Activated naive CD4-positive, alpha-beta T cell treated with Interleukin-2 at 50 U/mL for 16 hours (primary cell): ENCODE data around the gene OR2G3.

ENCODE experiments used
- DNase-seq: peaks from one replicate; pipeline ENCODE4 v3.0.0-alpha.2; 2020

OR2G3 gene

DNA sequence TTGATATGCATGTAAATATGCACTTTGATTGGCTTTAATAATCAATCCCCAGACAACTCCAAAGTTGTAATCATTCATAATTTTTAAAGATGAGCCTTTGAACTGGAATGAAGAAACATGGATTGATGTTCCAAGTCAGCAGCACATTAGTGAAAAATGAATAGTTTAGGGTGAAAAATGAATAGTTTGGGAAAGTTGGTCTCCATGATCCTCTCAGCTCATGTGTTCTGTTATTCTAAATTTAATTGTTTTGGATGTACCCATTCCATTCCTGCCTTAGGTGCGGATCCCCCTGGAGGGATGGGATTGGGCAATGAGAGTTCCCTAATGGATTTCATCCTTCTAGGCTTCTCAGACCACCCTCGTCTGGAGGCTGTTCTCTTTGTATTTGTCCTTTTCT lies at the start of gene OR2G3:
Gene OR2G3 (plus strand): TSS at position 301 of the 400 bp plus-strand sequence. CDS start 0 bp downstream, at position 301.
- DNase-seq = no peak

GRCh38 chr1:247557926-247558674 lies 47.3 kb upstream of the OR2G3 start:
- DNase-seq = no peak

DNA sequence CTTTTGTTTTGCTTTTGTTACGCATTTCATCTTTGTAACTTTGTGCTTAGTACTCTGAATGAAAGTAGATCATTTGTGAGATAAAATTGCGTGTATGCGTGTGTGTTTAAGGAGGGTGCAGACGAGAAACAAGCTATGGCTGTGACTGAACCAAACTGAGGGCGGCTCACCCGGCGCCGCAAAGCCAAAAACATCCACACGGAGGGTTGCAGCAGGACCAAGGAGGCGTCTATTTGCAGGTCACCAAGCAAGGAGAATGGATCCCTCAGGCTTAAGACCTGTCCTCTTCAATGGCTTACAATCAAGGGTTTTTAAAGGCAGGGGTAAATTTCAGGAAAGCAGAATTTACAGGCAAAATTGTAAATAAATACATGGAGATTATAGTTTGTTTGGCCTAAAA lies 43.7 kb upstream of the OR2G3 start:
- DNase-seq = no peak

DNA sequence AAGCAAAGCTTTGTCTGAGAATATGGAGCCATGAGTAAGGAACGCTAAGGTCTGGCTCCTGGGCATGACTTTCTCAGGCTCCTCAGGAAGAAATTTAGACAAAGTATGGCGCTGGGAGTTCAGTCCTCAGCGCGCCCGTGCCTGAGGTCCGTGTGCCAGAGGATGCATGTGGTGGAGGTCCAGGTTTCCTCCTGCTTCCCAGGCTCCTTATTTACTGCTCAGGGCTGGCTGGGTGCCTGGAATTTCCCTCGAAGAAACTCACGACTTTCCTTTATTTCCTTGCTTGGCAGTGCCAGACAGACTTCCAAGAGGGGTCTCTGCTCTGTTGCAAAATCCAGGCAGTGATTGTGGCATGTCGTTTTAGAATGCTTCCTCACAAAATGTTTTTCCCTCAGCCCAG lies 43.2 kb upstream of the OR2G3 start:
- no peak for DNase-seq

GRCh38 chr1:247574236-247574635 lies 31.1 kb upstream of the OR2G3 start:
- DNase-seq = no peak

DNA sequence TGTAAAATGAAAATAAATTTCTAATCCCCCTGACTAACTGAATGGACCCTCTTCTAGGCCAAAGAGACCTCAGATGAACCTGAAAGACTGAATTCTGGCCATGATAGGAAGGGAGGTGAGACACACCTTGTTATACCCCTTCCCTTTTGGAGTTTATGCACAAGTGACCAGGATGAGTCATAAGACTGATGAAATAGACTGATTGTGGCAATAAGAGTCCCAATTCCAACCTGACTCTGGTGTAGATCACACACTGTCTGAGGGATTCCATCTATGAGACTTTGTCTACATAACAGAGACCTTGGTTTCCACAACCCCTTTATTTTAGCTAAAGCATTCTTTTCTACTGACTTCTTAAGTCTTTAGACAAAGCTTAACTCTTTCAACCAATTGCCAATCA lies 30.7 kb upstream of the OR2G3 start:
- no peak for DNase-seq

- no peak for DNase-seq
Observed at GRCh38 chr1:247576514-247576913, 28.9 kb upstream of the OR2G3 start.

- no peak for DNase-seq
Observed at GRCh38 chr1:247578946-247579460, 26.4 kb upstream of the OR2G3 start.

DNA sequence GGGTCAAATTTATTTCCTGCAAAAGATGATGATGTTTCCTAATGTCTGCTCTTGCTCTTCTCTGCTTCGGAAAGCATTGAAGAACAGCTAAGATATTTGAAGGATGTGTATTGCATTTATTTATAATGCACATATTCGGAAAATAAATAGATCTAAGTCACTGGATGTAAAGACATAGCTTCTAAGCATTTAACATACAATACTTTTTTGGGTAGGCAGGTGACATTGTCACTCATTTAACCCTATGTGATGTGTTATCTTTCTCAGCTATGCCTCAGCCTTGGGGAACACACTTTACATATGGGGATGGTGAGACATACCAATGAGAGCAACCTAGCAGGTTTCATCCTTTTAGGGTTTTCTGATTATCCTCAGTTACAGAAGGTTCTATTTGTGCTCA lies 17.3 kb upstream of the OR2G3 start, which contains the start of gene OR2G2:
Gene OR2G2 (plus strand): TSS at position 301 of the 400 bp plus-strand sequence. CDS start 0 bp downstream, at position 301.
- DNase-seq = no peak

- DNase-seq = no peak
Observed at GRCh38 chr1:247613405-247613804, 8.0 kb downstream of the OR2G3 start.

GRCh38 chr1:247614625-247615024 lies 9.2 kb downstream of the OR2G3 start:
- DNase-seq = no peak

DNA sequence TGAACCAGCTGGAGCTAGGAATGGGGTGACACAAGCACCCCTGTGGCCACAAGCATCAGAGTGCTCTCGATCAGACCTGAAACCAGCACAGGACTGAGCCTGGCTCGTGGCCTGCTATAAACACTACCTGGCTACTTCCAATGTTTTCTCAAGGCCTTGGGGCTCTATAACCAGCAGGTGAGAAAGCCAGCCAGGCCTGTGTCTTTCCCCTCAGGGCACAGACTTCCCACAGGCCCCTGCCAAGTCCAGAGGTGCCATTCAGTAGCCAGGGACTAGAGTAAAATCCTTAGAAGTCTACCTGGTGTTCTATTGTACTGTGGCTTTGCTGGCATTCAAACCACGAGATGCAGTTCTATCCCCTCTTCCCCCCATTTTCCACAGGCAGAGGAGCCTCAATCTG lies 22.6 kb downstream of the OR2G3 start:
- DNase-seq = no peak

GRCh38 chr1:247638011-247638410 lies 32.6 kb downstream of the OR2G3 start:
- no peak for DNase-seq

DNA sequence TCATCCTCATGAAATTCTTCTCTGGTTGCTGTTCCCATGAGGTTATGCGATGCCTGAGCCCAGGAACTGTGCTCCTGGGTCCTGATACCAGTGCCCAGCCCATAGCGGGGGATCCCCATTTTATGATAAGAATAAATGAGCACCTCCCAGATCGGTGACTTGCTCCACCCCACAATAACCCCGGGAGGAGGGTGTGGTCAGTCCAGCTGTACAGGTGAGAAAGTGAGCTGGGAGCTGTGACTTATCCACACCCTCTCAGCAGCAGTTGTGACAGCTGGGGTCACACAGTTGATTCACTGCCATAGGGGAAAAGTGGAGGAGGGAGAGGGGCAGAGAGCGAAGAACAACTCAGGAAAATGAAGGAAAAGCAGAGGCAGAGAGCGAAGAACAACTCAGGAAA lies 33.4 kb downstream of the OR2G3 start:
- no peak for DNase-seq

- no peak for DNase-seq
Observed at GRCh38 chr1:247639381-247639981, 34.1 kb downstream of the OR2G3 start.

DNA sequence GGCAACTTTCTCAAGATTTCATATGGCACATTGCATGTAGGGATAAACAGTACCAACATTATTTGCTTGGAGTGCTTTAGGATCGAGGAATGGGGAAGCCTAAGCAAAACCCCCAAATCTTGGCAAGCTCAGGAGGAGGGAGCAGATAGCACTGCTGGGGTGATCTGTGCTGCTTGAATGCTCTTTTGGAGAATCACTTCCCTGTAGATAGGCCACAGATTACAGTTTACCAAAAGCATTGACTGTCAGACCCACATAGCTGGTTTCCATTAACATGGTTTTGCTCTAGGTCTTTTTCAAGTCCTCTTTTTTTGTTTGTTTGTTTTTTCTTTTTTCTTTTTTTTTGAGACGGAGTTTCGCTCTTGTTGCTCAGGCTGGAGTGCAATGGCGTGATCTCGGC lies 37.4 kb downstream of the OR2G3 start:
- no peak for DNase-seq

DNA sequence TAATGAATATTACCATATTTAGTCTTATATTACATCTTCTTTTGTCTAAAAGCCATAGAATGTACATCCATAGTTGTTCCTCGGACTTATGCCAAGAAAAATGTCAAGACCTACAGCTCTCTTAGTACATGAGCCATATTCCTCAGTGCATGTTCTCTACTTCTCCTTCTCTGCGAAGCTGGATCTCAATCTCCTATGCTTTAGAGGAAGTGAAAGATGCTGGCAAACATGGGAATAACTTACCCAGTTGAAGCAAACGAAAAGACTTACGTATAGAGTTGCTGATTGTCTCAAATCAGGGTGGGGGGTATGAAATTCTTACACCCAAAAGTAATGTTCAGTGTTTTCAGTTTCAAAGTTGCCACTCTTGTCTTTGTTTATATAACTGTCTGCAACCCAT lies 41.5 kb downstream of the OR2G3 start:
- no peak for DNase-seq

- DNase-seq = no peak
Observed at GRCh38 chr1:247647864-247648263, 42.5 kb downstream of the OR2G3 start.

GRCh38 chr1:247653040-247653439 lies 47.7 kb downstream of the OR2G3 start:
- DNase-seq = no peak
